Muscle of back (tissue), 11 donors: ENCODE data around the gene PTPN22. TPM values are rescaled to one million over a fixed set of nuclear protein-coding genes. Genes with fewer than 3 reads are reported as not detected.
"Not testable (repeated sequence)": the region's sequence is repeated elsewhere in the genome, so short reads cannot be mapped to it uniquely, and the experiment has no call there.

Experiments
- DNase-seq, 3 donors: peaks; one replicate each; pipeline versions ENCODE4 v3.0.0 to v3.0.0-alpha.2; 2013
- polyA plus RNA-seq, 10 donors: library from polyadenylated mRNA; unstranded; fragments of 120-200 nt; gene quantifications; one replicate each; pipeline ENCODE4 v1.2.1, GENCODE V29; 2013; ENCODE audit not compliant: insufficient read length in 10 of 10

The PTPN22 gene
- polyA plus RNA-seq, 10 donors, result 0.13 to 1.7 (median 0.33) TPM

- DNase-seq, result not testable (repeated sequence)
These were observed 18.8 kb downstream of the PTPN22 start for GRCh38 chr1:113852694-113853093.

GRCh38 chr1:113850127-113850796 is 21.2 kb downstream of the PTPN22 start:
- DNase-seq, result no peak

- DNase-seq, result no peak
These were observed 22.4 kb downstream of the PTPN22 start for GRCh38 chr1:113849072-113849471.

- no peak for DNase-seq
These were observed 25.0 kb downstream of the PTPN22 start for GRCh38 chr1:113846391-113847035.

GRCh38 chr1:113836534-113836933 is 35.0 kb downstream of the PTPN22 start:
- DNase-seq, result no peak

- DNase-seq, result peak; percentile 35 to 62 (median 47)
These were observed 35.7 kb downstream of the PTPN22 start for GRCh38 chr1:113835686-113836290.

GRCh38 chr1:113834716-113835115 is 36.8 kb downstream of the PTPN22 start:
- no peak for DNase-seq

- DNase-seq, result peak in 1 of 3 donors; percentile 16
These were observed 41.5 kb downstream of the PTPN22 start for GRCh38 chr1:113830039-113830438.

- DNase-seq, result no peak
These were observed 49.6 kb downstream of the PTPN22 start for GRCh38 chr1:113821916-113822315.

- DNase-seq, result no peak
These were observed 52.9 kb downstream of the PTPN22 start for GRCh38 chr1:113818578-113818977.

GRCh38 chr1:113813218-113813617 is 58.3 kb downstream of the PTPN22 start:
- peak in 1 of 3 donors; percentile 5 for DNase-seq

- no peak for DNase-seq
These were observed 58.8 kb downstream of the PTPN22 start for GRCh38 chr1:113812661-113813135.

- DNase-seq, result peak; percentile 99 to 100 (median 100)
These were observed 59.4 kb downstream of the PTPN22 start, which contains the start of gene RSBN1 for GRCh38 chr1:113811888-113812660. TSS of gene RSBN1 (minus strand) at chr1:113812476. CDS start at chr1:113812412, 64 bp downstream.

- peak in 2 of 3 donors; percentile 28 to 61 for DNase-seq
These were observed 60.2 kb downstream of the PTPN22 start for GRCh38 chr1:113811156-113811887.

GRCh38 chr1:113809670-113810602 is 61.6 kb downstream of the PTPN22 start:
- no peak for DNase-seq

GRCh38 chr1:113808450-113809195 is 62.9 kb downstream of the PTPN22 start:
- DNase-seq, result no peak

- DNase-seq, result no peak
These were observed 65.9 kb downstream of the PTPN22 start for GRCh38 chr1:113805639-113806038.

GRCh38 chr1:113805256-113805531 is 66.3 kb downstream of the PTPN22 start:
- no peak for DNase-seq

GRCh38 chr1:113804421-113805255 is 66.9 kb downstream of the PTPN22 start:
- no peak for DNase-seq
